ENCODE measurements around the gene C2CD2.

C2CD2 gene

GRCh38 chr21:41927727-41928409, 25.9 kb downstream of the C2CD2 start:
- no peak for TF ChIP-seq PAX5 (IDR thresholded peaks at IDR 0.05; ENCODE audit: insufficient read depth, low read length, severe bottlenecking)
- peak; percentile 32; the same call in 1 of the 2 replicates for TF ChIP-seq SPI1 (IDR thresholded peaks at IDR 0.05; ENCODE audit: low read depth, low read length)
- FAIRE-seq (peak; percentile 86), DNase-seq (ENCODE audit: insufficient read length, low spot score) (no peak)

- DNase-seq (ENCODE audit: insufficient read length, low spot score), result no peak
- no peak for FAIRE-seq
- TF ChIP-seq POU2F2 (IDR thresholded peaks at IDR 0.05; ENCODE audit: low read depth, low read length), result no peak
- TF ChIP-seq SPI1 (IDR thresholded peaks at IDR 0.05; ENCODE audit: low read depth, low read length), result no peak
- no peak for TF ChIP-seq TAF1 (IDR thresholded peaks at IDR 0.05; ENCODE audit: low read depth, low read length)
- no peak for TF ChIP-seq POLR2A (IDR thresholded peaks at IDR 0.05; ENCODE audit: low read depth, low read length)
- TF ChIP-seq PAX5 (IDR thresholded peaks at IDR 0.05; ENCODE audit: insufficient read depth, low read length, severe bottlenecking), result no peak
- no peak for TF ChIP-seq POLR2AphosphoS5 (IDR thresholded peaks at IDR 0.05; ENCODE audit: low read depth, low read length)
Observed at GRCh38 chr21:41926807-41927171, 27.0 kb downstream of the C2CD2 start.

- FAIRE-seq (peak; percentile 51), DNase-seq (ENCODE audit: insufficient read length, low spot score) (no peak)
- TF ChIP-seq POU2F2 (IDR thresholded peaks at IDR 0.05; ENCODE audit: low read depth, low read length) (no peak), SPI1 (IDR thresholded peaks at IDR 0.05; ENCODE audit: low read depth, low read length) (no peak), POLR2A (IDR thresholded peaks at IDR 0.05; ENCODE audit: low read depth, low read length) (peak; percentile 47; the same call in 1 of the 2 replicates), POLR2AphosphoS5 (IDR thresholded peaks at IDR 0.05; ENCODE audit: low read depth, low read length) (no peak)
Observed at GRCh38 chr21:41926117-41926806, 27.6 kb downstream of the C2CD2 start.

GRCh38 chr21:41925767-41926116, 28.1 kb downstream of the C2CD2 start:
- DNase-seq (ENCODE audit: insufficient read length, low spot score) (no peak), FAIRE-seq (no peak)
- TF ChIP-seq SPI1 (IDR thresholded peaks at IDR 0.05; ENCODE audit: low read depth, low read length) (no peak), POLR2AphosphoS5 (IDR thresholded peaks at IDR 0.05; ENCODE audit: low read depth, low read length) (no peak), POU2F2 (IDR thresholded peaks at IDR 0.05; ENCODE audit: low read depth, low read length) (no peak), POLR2A (IDR thresholded peaks at IDR 0.05; ENCODE audit: low read depth, low read length) (no peak), PAX5 (IDR thresholded peaks at IDR 0.05; ENCODE audit: insufficient read depth, low read length, severe bottlenecking) (no peak), TAF1 (IDR thresholded peaks at IDR 0.05; ENCODE audit: low read depth, low read length) (no peak)

GRCh38 chr21:41924368-41924754, 29.5 kb downstream of the C2CD2 start:
- DNase-seq (ENCODE audit: insufficient read length, low spot score) (no peak), FAIRE-seq (no peak)
- TF ChIP-seq POLR2A (IDR thresholded peaks at IDR 0.05; ENCODE audit: low read depth, low read length), result no peak
- no peak for TF ChIP-seq PAX5 (IDR thresholded peaks at IDR 0.05; ENCODE audit: insufficient read depth, low read length, severe bottlenecking)
- TF ChIP-seq SPI1 (IDR thresholded peaks at IDR 0.05; ENCODE audit: low read depth, low read length), result no peak

GRCh38 chr21:41923631-41924367, 30.0 kb downstream of the C2CD2 start:
- DNase-seq (ENCODE audit: insufficient read length, low spot score), result no peak
- TF ChIP-seq PAX5 (IDR thresholded peaks at IDR 0.05; ENCODE audit: insufficient read depth, low read length, severe bottlenecking) (no peak), POLR2AphosphoS5 (IDR thresholded peaks at IDR 0.05; ENCODE audit: low read depth, low read length) (no peak)
- peak; percentile 59 for FAIRE-seq

DNA sequence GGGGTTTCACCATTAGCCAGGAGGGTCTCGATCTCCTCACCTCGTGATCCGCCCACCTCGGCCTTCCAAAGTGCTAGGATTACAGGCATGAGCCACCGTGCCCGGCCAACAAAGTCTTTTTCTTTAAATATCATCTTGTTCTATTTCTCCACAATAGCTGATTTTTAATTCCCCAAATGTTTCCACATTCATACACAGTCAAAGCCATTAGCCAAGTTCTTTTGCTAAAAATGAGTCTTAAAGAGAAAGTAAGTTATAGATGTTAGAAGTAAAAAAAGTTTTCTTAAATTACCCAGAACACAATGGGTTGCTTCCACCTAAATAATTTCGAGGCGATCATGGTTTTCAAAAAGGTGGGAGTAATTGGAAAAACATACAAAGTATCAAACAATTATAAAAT, 30.6 kb downstream of the C2CD2 start:
- FAIRE-seq (no peak), DNase-seq (ENCODE audit: insufficient read length, low spot score) (no peak)
- TF ChIP-seq TAF1 (IDR thresholded peaks at IDR 0.05; ENCODE audit: low read depth, low read length) (no peak), POLR2A (IDR thresholded peaks at IDR 0.05; ENCODE audit: low read depth, low read length) (no peak), POU2F2 (IDR thresholded peaks at IDR 0.05; ENCODE audit: low read depth, low read length) (no peak)

DNA sequence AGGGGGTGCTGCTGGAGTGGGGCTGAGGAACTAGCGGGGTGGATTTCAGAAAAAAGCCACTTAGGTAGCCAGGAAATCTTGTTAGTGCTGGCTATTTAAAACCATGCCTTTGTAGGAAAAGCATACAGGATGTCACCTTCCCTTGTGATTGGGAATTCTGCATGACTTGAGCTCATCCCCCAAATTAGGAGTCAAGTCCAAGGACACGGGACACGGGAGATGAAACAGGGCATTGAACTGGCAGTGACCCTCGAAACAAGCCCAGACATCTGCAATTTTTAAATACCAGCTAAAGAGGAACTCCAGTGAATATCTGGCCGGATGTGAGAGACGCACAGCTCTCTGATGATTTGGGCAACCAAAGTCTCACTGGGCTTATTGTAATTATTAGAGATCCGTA, 32.8 kb downstream of the C2CD2 start:
- peak; percentile 20 for FAIRE-seq
- TF ChIP-seq POLR2A (IDR thresholded peaks at IDR 0.05; ENCODE audit: low read depth, low read length), result no peak
- TF ChIP-seq SPI1 (IDR thresholded peaks at IDR 0.05; ENCODE audit: low read depth, low read length), result peak; percentile 85
- no peak for TF ChIP-seq POLR2AphosphoS5 (IDR thresholded peaks at IDR 0.05; ENCODE audit: low read depth, low read length)
- peak; percentile 53 for DNase-seq (ENCODE audit: insufficient read length, low spot score)

GRCh38 chr21:41920476-41920875, 33.3 kb downstream of the C2CD2 start:
- TF ChIP-seq POU2F2 (IDR thresholded peaks at IDR 0.05; ENCODE audit: low read depth, low read length) (no peak), TAF1 (IDR thresholded peaks at IDR 0.05; ENCODE audit: low read depth, low read length) (no peak)
- DNase-seq (ENCODE audit: insufficient read length, low spot score) (no peak), FAIRE-seq (peak; percentile 16)

DNA sequence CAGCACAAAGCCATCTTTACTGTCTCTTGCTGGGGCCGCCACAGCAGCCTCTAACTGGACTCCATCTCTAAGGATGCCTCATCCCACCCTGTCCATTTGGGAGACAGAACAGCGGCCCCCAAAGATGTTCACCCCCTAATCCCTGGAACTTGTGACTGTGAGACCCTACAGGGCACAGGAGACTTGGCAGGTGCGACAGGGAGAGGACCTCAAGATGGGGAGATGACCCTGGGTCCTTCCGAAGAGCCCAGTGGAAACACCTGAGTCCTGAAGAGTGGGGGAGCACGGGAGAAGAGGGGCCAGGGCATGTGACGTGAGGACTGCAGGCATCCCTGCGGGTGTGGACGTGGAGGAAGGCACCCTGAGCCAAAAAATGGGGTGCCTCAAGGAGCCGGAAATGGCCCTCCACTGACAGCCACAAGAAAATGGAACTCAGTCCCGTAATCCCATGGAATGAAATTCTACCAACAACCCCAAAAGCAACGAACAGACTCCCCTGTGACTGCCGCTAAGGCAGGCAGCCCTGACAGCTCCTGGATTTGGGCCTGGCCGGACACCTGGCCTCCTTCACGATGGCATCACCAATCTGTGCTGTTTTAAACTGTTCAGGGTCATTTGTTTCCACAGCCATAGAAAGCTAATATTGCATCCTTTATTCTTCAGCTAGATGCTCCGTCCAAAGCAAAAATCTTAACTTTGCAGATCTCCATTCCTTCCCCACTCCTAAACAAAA, 34.0 kb downstream of the C2CD2 start:
- TF ChIP-seq POLR2A (IDR thresholded peaks at IDR 0.05; ENCODE audit: low read depth, low read length) (no peak), POU2F2 (IDR thresholded peaks at IDR 0.05; ENCODE audit: low read depth, low read length) (no peak), SPI1 (IDR thresholded peaks at IDR 0.05; ENCODE audit: low read depth, low read length) (no peak), PAX5 (IDR thresholded peaks at IDR 0.05; ENCODE audit: insufficient read depth, low read length, severe bottlenecking) (no peak), POLR2AphosphoS5 (IDR thresholded peaks at IDR 0.05; ENCODE audit: low read depth, low read length) (no peak), TAF1 (IDR thresholded peaks at IDR 0.05; ENCODE audit: low read depth, low read length) (no peak)

More for the DNA sequence above, 34.0 kb downstream of the C2CD2 start:
- FAIRE-seq, result no peak
- no peak for DNase-seq (ENCODE audit: insufficient read length, low spot score)

Data from GM12891 (cell line).